Measurements from ENCODE around the gene UNC13A.
"Not testable (repeated sequence)": the region's sequence is repeated elsewhere in the genome, so short reads cannot be mapped to it uniquely, and the experiment has no call there.

The UNC13A gene

GRCh38 chr19:17570291-17570690, 117.9 kb downstream of the UNC13A start:
- DNase-seq (ENCODE audit: low read depth): not testable (repeated sequence)

GRCh38 chr19:17567940-17568339, 120.2 kb downstream of the UNC13A start:
- no peak for DNase-seq (ENCODE audit: low read depth)

GRCh38 chr19:17565611-17566010, 122.5 kb downstream of the UNC13A start:
- no peak for DNase-seq (ENCODE audit: low read depth)

GRCh38 chr19:17564781-17565180, 123.4 kb downstream of the UNC13A start:
- no peak for DNase-seq (ENCODE audit: low read depth)

- no peak for DNase-seq (ENCODE audit: low read depth)
Observed at GRCh38 chr19:17562561-17562960, 125.6 kb downstream of the UNC13A start.

- DNase-seq (ENCODE audit: low read depth): no peak
Observed at GRCh38 chr19:17562097-17562496, 126.1 kb downstream of the UNC13A start.

- peak; percentile 88 for DNase-seq (ENCODE audit: low read depth)
Observed at GRCh38 chr19:17560205-17560595, 128.0 kb downstream of the UNC13A start.

- DNase-seq (ENCODE audit: low read depth): no peak
Observed at GRCh38 chr19:17557466-17557865, 130.7 kb downstream of the UNC13A start.

- no peak for DNase-seq (ENCODE audit: low read depth)
Observed at GRCh38 chr19:17556995-17557394, 131.2 kb downstream of the UNC13A start.

- DNase-seq (ENCODE audit: low read depth): no peak
Observed at GRCh38 chr19:17555929-17556813, 132.0 kb downstream of the UNC13A start.

- peak; percentile 76 for DNase-seq (ENCODE audit: low read depth)
Observed at GRCh38 chr19:17555480-17555928, 132.7 kb downstream of the UNC13A start, which contains the start of gene COLGALT1. COLGALT1 (plus strand) TSS chr19:17555649; CDS start chr19:17555714, 65 bp downstream.

- DNase-seq (ENCODE audit: low read depth): no peak
Observed at GRCh38 chr19:17554968-17555479, 133.1 kb downstream of the UNC13A start.

GRCh38 chr19:17553256-17553655, 134.9 kb downstream of the UNC13A start:
- peak; percentile 65 for DNase-seq (ENCODE audit: low read depth)

GRCh38 chr19:17552735-17553134, 135.4 kb downstream of the UNC13A start:
- DNase-seq (ENCODE audit: low read depth): not testable (repeated sequence)

Measured in non-pigmented ciliary epithelial cell (primary cell).